Left lobe of liver (tissue), 2 donors: ENCODE data around the gene CERK. TPM values are rescaled to one million over a fixed set of nuclear protein-coding genes. Genes with fewer than 3 reads are reported as not detected.

ENCODE experiments used
- ATAC-seq: fragments of 200-7000 bp; cut with Tn5 transposase; one replicate; pipeline ENCODE4 v1.9.1; 2020; ENCODE audit warnings: mild to moderate bottlenecking, moderate library complexity
- DNase-seq: peaks from one replicate; pipeline ENCODE4 v3.0.0-alpha.2; 2020; ENCODE audit warnings: low spot score
- total RNA-seq: library from RNA; stranded (reverse); gene quantifications from one replicate; pipeline ENCODE4 v1.2.1, GENCODE V29; 2021
- donor health status: DM: no; HTN: no; CAD: no; lungs with moderate emphysema.
- donor health status: DM: no; HTN: yes; CAD: no.

CERK gene
- total RNA-seq, 1 donor from 2014 or later, result 22.0 TPM

- ATAC-seq (no peak), DNase-seq (no peak)
These were observed 29.4 kb upstream of the CERK start for GRCh38 chr22:46767249-46767985.

GRCh38 chr22:46766611-46767010, 28.6 kb upstream of the CERK start:
- ATAC-seq (no peak), DNase-seq (no peak)

GRCh38 chr22:46764779-46765485, 26.9 kb upstream of the CERK start:
- DNase-seq, result no peak
- ATAC-seq, result peak; percentile 13

- ATAC-seq, result no peak
These were observed 26.2 kb upstream of the CERK start for GRCh38 chr22:46764140-46764680.

GRCh38 chr22:46763051-46763705, 25.1 kb upstream of the CERK start:
- DNase-seq, result no peak
- ATAC-seq, result peak; percentile 1

More at GRCh38 chr22:46764140-46764680, 26.2 kb upstream of the CERK start:
- no peak for DNase-seq

GRCh38 chr22:46762238-46763050, 24.4 kb upstream of the CERK start, which contains the start of gene TBC1D22A:
Gene TBC1D22A, plus strand, starts transcription at chr22:46762650. Its CDS starts 137 bp downstream, at chr22:46762787.
- DNase-seq, result peak; percentile 95
- ATAC-seq, result peak; percentile 89

GRCh38 chr22:46761539-46762237, 23.6 kb upstream of the CERK start:
- no peak for DNase-seq
- ATAC-seq, result no peak

- no peak for DNase-seq
- ATAC-seq, result no peak
These were observed 23.0 kb upstream of the CERK start for GRCh38 chr22:46761017-46761416.

GRCh38 chr22:46758867-46759290, 20.8 kb upstream of the CERK start:
- ATAC-seq (peak; percentile 59), DNase-seq (peak; percentile 69)

GRCh38 chr22:46758121-46758520, 20.1 kb upstream of the CERK start:
- ATAC-seq, result no peak
- DNase-seq, result no peak

- ATAC-seq (peak; percentile 44), DNase-seq (peak; percentile 77)
These were observed 19.1 kb upstream of the CERK start for GRCh38 chr22:46757104-46757503.

GRCh38 chr22:46756097-46756496, 18.0 kb upstream of the CERK start:
- DNase-seq (no peak), ATAC-seq (no peak)

GRCh38 chr22:46755525-46755924, 17.5 kb upstream of the CERK start:
- no peak for DNase-seq
- no peak for ATAC-seq

- ATAC-seq (no peak), DNase-seq (no peak)
These were observed 16.8 kb upstream of the CERK start for GRCh38 chr22:46754826-46755225.

- DNase-seq (peak; percentile 93), ATAC-seq (peak; percentile 60)
These were observed 16.2 kb upstream of the CERK start for GRCh38 chr22:46754110-46754799.

- ATAC-seq (no peak), DNase-seq (no peak)
These were observed 15.7 kb upstream of the CERK start for GRCh38 chr22:46753761-46754109.

- ATAC-seq (peak; percentile 60), DNase-seq (peak; percentile 89)
These were observed 15.3 kb upstream of the CERK start for GRCh38 chr22:46753360-46753759.

- DNase-seq, result no peak
- ATAC-seq, result no peak
These were observed 14.9 kb upstream of the CERK start for GRCh38 chr22:46752988-46753310.

- ATAC-seq (no peak), DNase-seq (no peak)
These were observed 14.4 kb upstream of the CERK start for GRCh38 chr22:46752286-46752987.
